Measurements from ENCODE around the gene OPA1.
A peak's percentile ranks its signal among the peaks of the same experiment; 100 is the strongest.
"Not testable (repeated sequence)": the region's sequence is repeated elsewhere in the genome, so short reads cannot be mapped to it uniquely, and the experiment has no call there.

OPA1 gene

DNA sequence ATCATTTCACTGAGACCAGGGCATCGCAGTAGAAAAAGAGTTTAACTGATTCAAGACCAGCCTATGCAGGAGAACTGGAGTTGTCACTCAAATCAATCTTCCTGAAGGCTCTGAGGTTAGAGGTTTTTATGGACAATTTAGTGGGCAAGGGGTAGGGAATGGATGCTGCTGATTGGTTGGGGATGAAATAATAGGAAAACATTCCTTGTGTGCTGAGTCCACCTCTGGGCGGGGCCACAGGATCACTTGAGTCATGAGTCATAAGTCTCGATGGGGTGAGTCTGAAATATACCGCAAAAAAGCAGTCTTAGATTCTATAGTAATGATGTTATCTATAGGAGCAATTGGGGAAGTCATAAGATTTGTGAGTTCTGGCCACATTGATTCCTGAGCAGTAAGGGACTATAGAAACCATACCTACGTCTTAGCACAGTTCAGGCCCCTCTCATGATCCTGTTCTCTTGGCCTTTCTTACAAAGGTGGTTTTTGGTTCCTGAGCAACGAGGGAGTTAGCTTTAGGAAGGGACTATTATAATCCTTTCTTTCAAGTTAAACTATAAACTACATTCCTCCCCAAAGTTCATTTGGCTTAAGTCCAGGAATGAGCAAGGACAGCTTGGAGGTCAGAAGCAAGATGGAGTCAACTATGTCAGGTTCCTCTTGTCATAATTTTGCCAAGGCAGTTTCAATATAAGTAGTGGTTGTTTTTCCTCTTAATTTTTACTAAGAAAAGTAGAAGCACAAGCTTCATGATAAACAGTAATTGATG, 2.7 kb upstream of the OPA1 start:
- no peak for DNase-seq (ENCODE audit: low spot score)

DNA sequence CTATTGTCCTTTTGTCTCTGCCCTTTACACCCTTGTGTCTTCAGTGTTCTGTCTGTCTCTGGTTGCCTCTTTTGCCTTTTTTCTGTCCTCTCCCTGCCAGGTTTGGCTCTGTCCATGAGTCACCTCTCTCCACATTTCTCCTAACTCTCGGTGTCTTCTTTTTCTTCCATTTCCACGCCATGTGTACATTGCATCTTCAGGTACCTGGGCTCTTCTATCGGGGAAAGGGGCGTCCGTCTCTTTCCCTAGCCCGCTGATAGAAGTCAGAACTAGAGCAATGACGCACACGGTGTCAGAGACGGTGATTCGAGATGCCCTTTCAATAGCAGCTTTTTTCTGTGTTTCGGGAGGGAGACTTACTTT, 641 bp downstream of the OPA1 start:
- peak; percentile 42 for DNase-seq (ENCODE audit: low spot score)

DNA sequence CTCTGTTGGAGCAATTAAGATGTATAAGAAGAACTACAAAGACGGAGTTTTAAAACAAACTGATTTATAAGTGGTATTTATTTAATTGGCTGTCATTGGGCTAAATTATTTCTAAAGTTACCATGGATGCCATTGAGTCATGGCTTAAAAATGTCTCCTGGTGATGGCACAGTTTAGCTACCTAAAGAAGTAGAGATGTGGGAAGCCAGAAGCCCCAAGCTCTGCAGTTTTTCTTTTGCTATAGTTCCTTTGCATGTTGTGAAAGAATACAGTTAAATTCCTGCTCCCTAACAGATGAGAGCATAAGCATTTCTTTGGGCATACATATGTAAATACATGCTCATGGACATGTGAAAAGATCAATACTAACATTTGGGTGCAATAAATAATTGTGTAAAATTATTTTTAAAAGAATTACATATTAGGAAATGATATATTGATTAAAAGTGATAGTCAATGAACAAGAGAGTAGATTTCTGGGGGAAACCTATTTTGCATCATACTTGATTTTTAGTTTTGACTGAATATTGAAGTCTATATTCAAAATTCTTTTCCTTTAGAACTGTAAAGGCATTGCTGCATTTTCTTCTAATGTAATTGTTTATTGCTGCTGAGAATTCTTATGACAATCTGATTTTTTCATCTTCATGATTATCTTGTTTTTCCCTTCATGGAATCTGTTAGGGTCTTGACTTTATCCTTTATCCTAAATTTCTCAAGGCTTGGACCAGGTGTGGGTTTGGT, 2.1 kb downstream of the OPA1 start:
- DNase-seq (ENCODE audit: low spot score) = no peak

DNA sequence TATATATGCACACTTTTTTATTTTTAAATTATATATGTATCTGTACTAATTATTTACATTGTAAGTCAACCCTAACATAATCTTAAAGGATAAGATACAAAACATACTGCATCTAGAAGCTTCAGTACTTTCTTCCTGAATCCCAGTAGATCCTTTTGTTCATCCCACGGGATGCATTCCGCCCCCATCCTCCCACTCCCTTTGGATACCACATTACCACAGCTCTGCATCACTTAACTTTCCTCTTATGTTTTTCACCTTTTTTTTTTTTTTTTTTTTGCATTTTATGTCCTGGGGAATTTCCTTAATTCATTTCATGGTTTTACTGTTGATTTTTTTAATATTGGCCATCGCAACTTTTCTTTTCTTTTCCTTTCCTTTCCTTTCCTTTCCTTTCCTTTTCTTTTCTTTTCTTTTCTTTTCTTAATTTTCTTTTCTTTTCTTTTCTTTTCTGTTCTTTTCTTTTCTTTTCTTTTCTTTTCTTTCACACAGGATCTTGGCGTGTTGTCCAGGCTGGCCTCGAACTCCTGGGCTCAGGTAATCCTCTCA, 3.0 kb downstream of the OPA1 start:
- no peak for DNase-seq (ENCODE audit: low spot score)

DNA sequence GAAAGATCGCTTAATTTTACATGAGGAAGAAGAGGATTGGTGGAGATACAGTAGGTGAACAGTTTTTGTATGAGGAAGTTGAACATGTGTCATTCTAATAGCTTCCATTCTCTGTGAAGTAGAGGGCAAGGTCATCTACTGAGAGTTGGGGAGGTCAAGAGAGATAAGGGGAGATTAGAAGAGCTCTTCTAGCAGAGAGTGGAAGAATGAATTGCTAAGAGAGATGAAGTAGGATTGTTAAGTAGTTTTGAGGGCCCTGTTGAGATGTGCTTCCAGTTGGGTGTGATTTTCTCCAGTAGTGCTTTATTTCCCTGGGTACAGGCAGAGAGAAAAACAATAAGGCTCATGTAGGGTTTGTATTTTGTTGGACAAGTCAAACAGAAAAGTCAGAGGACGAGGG, 5.2 kb downstream of the OPA1 start:
- DNase-seq (ENCODE audit: low spot score) = no peak

DNA sequence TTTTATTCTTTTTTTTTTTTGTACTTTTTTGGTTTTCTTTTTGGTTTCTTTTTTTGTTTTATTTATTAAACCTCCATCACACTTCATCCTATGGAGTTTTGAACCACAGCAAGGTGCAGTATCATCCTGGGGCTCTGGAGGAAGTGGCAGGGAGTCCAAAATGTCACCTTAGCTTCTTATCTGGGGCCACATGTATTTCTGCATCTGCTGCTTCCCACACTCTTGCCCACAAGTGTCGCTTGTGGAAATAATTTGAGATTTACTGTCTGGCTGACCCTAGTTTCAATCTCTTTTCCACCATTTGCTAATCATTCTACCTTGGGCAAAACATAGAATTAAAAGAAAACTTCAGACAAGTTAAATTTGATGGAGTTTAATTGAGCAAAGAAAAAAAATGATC, 6.4 kb downstream of the OPA1 start:
- DNase-seq (ENCODE audit: low spot score) = no peak

DNA sequence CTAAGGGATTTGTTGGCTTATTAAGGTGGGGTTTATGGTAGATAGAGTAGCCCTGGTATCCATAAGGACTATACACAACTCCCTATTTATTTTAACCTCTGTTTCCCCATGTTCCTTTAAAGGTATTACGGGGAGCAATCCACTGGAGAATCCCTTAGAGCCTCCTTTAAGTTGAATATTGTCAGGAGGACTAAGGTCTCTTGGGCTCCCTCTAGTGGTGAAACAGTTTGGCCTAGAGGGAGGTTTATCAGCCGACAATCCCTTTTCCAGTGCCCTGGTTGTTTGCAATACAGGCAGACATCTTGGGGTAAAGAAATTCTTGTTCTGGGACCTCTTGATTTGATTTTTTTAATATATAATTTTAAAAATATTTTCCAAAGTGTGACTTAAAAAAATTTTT, 12.9 kb downstream of the OPA1 start:
- peak; percentile 70 for DNase-seq (ENCODE audit: low spot score)

DNA sequence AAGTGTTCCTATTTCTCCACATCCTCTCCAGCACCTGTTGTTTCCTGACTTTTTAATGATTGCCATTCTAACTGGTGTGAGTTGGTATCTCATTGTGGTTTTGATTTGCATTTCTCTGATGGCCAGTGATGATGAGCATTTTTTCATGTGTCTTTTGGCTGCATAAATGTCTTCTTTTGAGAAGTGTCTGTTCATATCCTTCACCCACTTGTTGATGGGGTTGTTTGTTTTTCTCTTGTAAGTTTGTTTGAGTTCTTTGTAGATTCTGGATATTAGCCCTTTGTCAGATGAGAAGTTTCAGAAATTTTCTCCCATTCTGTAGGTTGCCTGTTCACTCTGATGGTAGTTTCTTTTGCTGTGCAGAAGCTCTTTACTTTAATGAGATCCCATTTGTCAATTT, 13.9 kb downstream of the OPA1 start:
- DNase-seq (ENCODE audit: low spot score) = not testable (repeated sequence)

DNA sequence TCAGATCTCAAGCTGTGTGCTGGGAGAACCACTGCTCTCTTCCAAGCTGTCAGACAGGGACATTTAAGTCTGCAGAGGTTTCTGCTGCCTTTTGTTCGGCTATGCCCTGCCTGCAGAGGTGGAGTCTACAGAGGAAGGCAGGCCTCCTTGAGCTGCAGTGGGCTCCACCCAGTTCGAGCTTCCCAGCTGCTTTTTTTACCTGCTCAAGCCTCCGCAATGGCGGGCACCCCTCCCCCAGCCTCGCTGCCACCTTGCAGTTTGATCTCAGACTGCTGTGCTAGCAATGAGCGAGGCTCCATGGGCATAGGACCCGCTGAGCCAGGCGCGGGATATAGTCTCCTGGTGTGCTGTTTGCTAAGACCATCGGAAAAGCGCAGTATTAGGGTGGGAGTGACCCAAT, 17.5 kb downstream of the OPA1 start:
- DNase-seq (ENCODE audit: low spot score) = not testable (repeated sequence)

DNA sequence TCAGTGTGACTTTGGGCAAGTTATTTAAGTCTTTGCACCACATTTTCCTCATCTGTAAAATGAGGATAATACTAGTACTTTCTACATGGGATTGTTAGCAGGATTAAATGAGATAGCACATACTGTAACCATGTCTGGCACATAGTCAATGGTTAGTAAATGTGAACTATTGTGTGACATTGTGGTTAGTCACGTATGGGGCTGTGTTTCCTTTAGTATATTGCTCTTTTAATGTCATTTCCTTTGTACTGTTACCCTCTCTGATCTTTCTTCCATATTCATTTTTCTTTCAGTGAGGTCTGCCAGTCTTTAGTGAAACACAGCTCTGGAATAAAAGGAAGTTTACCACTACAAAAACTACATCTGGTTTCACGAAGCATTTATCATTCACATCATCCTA, 21.4 kb downstream of the OPA1 start:
- DNase-seq (ENCODE audit: low spot score) = no peak

DNA sequence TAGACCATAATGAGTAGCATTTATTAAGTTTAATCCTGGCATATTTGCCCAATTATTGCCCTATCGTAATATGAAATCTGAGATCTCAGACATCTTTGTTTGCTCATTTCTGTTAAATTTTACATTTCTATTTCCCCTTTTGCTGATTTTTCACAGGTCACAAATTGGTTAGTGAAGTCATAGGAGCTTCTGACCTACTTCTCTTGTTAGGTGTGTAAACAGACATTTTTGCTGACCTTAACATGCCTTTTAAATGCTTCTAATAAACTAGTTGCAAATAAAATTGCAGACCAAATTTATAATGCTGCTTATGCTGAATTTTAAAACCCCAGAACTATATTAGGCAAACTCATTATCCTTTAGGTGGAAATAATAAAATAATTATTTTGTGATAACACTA, 24.6 kb downstream of the OPA1 start:
- no peak for DNase-seq (ENCODE audit: low spot score)

DNA sequence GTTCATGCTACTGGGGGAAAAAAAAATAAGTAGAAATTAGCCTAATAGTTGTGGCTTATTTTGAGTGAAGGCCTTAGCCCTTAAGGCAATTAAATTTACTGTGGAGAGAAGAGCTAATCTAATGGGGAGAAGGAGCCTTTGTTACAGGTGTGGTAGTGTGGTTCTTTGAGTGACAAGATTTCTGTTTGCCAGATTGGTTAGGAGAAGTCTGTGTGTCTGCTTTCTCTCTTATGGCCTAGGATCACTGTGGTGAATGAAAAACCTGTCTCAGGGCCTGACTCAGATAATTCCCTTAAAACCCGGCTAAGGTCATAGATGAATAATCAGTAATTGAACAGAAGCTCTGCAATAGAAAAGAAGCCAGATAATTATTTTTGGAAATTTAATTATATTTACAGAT, 27.0 kb downstream of the OPA1 start:
- no peak for DNase-seq (ENCODE audit: low spot score)

DNA sequence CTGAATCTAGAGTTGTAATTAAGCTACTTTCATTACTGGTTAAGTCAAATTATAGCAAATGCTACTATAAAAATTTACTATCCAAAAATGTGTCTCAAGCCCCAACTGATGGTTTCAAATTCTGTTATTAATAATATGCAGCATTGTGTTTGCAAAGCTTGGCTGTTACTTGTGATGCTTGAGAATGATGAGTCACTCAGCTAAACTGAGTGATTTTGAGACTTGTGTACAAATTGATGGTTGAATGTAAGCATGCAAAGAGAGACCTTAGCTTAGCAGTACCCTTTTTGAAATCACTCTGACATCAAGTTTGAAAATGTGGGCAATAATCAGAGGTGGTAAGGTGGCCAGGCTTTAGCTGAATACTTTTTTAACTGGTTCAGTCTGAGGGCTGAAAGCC, 27.6 kb downstream of the OPA1 start:
- no peak for DNase-seq (ENCODE audit: low spot score)

DNA sequence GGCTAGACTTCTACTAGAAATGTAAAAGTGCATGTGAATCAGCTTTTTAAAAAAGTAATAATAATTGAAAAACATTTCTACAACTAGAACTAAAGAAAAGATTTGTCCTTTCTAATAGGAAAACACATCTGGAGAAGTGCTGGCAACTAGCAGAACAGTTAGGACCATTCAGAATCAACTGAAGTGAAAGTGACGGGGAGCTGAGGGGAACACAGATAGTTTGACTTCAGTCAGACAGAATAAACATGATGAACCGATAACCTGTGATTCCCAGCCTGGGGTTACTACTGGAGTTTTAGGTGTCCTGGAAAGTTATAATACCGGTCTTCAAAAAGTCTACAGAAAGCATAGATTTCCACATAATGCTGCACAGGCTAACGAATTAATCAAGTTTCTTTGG, 28.1 kb downstream of the OPA1 start:
- no peak for DNase-seq (ENCODE audit: low spot score)

DNA sequence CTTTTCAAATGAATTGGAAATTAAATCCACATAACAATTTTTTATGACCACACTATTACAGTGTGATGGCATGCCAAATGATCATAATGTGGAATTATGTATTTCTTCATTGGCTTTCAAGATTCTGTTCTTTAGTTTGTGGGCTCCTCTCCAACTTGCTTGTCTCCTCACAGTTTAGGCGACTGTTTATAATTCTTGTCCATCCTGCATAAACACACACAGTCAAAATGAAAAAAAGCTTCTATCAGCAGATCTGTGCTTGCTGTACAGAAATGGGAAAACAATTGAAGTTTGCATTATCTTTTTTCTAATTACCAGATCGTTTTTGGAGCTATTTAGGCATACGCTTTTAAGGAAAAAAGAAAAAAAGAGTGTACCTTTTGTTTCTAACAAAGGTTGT, 37.0 kb downstream of the OPA1 start:
- no peak for DNase-seq (ENCODE audit: low spot score)

DNA sequence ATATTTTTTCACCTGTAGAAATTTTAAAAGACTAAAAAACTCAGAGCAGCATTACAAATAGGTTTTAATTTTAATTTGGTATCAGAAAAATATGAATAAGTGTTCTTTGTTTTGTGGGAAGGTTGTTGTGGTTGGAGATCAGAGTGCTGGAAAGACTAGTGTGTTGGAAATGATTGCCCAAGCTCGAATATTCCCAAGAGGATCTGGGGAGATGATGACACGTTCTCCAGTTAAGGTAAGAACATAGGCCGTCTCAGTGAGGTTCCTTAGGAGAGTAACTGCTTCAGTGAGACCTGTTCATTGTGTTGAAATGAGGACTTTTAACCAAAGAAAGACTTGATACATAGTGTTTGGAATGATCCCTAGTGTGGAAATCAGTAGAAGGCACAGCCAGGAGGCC, 44.8 kb downstream of the OPA1 start:
- no peak for DNase-seq (ENCODE audit: low spot score)

DNA sequence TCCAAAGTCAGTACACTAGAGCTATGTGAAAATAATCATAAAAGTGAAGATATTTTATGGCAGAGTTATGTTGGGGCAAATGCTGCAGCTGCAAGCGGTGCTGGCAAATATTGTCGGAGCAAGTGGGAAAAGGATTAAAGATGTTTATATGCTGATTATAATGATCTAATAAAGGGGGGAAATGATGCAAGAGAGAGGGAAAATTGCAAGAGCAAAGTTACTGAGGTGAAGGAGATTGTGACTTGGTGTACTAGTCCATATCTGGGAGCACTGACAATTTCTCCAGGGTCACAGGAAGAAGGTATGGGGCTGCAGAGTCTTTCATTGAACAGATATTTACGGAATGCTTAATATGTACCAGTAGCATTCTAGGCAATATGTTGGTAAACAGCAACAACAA, 45.8 kb downstream of the OPA1 start:
- DNase-seq (ENCODE audit: low spot score) = no peak

DNA sequence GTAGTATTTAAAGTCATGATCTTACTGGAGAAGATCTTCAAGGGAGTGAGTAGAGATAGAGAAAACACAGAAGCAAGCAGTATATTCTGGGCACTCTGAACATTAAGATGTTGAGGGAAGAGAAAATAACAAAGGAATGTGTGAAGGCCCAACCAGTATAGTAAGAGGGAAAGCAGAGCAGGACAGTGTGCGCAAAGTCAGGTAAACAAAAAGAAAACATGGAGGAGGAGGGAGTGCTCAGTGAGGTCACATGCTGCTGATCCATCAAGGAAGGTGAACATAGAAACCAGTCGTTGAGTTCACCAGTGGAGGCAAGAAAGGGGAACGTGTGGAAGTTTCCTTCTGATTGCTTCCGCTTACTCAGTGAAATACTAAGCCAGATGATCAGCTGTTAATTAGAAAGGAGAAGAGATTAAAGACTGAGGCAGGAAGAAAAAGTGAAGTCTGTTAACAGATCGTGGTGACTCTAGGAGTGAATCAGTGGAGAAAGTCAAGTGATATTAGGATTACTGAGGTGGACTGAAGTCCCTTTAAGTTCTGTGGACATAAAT, 47.2 kb downstream of the OPA1 start:
- DNase-seq (ENCODE audit: low spot score) = no peak

DNA sequence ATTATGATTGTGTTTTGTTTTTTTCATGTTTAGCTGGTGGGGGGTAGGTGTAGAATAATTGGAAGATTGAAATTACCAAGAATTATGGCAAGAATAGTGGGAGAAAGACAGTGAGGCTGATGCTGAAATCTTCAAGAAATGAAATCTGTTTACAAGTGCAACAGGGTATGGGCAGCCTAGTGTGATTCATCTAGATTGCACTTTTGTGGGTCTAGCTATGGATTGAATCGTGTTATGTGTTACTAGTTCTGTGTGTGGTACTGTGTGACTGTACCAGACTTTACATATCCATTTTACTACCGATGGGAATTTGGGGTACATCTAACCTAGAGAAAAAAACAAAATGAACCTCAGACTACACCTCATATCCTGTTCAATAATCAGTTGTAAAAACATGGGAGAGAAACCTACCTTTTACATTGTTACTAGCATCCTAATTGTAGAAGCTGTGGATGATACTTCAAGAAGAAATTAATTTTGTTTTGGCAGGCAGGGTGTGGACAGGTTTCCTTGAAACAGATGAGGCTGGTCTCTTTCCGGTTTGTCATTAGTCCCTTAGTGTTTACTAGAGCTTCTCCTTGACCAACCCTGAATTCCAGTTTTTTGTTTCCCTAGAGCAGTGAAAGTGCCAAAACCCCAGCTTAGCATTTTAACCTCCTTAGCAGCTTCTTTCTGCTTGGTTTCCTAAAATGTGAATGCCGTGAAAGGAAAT, 47.9 kb downstream of the OPA1 start:
- no peak for DNase-seq (ENCODE audit: low spot score)

DNA sequence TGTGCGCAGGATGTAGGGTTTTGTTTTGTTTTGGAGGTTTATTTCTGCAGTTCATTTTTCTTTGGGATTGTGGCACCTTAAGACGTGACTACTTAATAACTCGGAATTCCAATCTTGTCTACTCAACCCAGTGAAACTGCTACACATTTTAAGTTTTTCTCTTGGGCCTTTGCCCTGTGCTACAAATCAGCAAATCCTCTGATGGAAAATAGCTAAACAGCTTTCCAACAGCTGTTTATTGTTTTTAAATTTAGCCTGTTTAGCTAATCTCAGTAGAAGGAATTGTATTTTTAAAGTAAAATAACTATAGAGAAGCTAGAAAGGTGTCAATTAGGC, 48.4 kb downstream of the OPA1 start:
- no peak for DNase-seq (ENCODE audit: low spot score)

DNA sequence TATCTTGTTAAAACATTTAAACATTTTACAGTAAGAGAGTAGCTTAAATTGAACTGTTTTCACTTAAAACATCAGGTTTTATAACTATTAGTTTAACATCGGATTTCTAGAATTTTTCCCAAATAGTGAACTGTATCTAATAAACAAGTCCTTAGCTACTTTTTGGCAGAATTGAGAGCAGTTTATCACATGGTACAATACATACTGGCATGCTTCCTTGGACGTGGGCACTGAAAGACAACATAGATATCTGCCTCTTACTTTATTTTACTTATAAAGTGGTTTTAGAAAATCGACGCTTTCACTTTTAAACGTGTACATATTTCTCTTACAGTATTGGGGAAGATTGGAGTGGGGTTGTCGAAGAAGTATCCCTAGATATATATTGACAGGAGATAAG, 52.8 kb downstream of the OPA1 start:
- no peak for DNase-seq (ENCODE audit: low spot score)

DNA sequence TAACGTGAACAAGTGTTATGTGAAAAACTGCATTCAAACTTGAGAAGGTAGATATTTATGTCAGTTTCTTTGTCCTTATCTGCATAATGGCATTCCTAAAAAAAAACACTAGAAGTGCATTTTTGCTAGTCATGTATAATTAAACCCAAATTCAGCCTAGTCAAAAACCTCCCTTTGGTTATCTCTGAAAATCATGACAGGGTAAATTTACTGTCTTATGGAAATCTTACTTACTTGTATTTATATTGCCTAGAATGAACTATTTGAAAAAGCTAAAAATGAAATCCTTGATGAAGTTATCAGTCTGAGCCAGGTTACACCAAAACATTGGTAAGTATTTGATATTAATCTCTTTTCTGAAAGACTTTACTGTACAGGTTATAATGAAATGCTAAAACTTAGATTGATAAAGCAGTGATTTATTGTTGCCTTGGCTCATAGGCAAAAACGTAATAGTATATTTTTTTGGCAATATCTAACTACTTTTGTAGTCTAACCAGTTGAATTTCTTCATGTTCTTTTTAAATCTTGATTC, 55.6 kb downstream of the OPA1 start:
- no peak for DNase-seq (ENCODE audit: low spot score)
